Measurements from ENCODE around the gene EZH2.

The EZH2 gene

GRCh38 chr7:148867596-148868377 lies 16.3 kb downstream of the EZH2 start:
- no peak for DNase-seq (ENCODE audit: low spot score)
- TF ChIP-seq CTCF (IDR thresholded peaks at IDR 0.05; ENCODE audit: extremely low read depth, insufficient read depth, missing control alignments), result no peak
- in situ Hi-C loops (cut with MboI; ENCODE audit: low pct_unique_long_range_greater_than_20kb, low sequenced_read_pairs, unreplicated experiment), result no loop called here

- no peak for DNase-seq (ENCODE audit: low spot score)
- TF ChIP-seq CTCF (IDR thresholded peaks at IDR 0.05; ENCODE audit: extremely low read depth, insufficient read depth, missing control alignments), result no peak
- in situ Hi-C loops (cut with MboI; ENCODE audit: low pct_unique_long_range_greater_than_20kb, low sequenced_read_pairs, unreplicated experiment), result no loop called here
Measured at GRCh38 chr7:148866362-148866761, 17.7 kb downstream of the EZH2 start.

- DNase-seq (ENCODE audit: low spot score), result no peak
- in situ Hi-C loops (cut with MboI; ENCODE audit: low pct_unique_long_range_greater_than_20kb, low sequenced_read_pairs, unreplicated experiment), result no loop called here
- no peak for TF ChIP-seq CTCF (IDR thresholded peaks at IDR 0.05; ENCODE audit: extremely low read depth, insufficient read depth, missing control alignments)
Measured at GRCh38 chr7:148865283-148865682, 18.8 kb downstream of the EZH2 start.

GRCh38 chr7:148863324-148863723 lies 20.8 kb downstream of the EZH2 start:
- no peak for TF ChIP-seq CTCF (IDR thresholded peaks at IDR 0.05; ENCODE audit: extremely low read depth, insufficient read depth, missing control alignments)
- in situ Hi-C loops (cut with MboI; ENCODE audit: low pct_unique_long_range_greater_than_20kb, low sequenced_read_pairs, unreplicated experiment), result no loop called here

GRCh38 chr7:148862481-148862880 lies 21.6 kb downstream of the EZH2 start:
- no peak for TF ChIP-seq CTCF (IDR thresholded peaks at IDR 0.05; ENCODE audit: extremely low read depth, insufficient read depth, missing control alignments)

More at GRCh38 chr7:148863324-148863723, 20.8 kb downstream of the EZH2 start:
- DNase-seq (ENCODE audit: low spot score), result no peak

GRCh38 chr7:148858489-148858888 lies 25.6 kb downstream of the EZH2 start:
- in situ Hi-C loops (cut with MboI; ENCODE audit: low pct_unique_long_range_greater_than_20kb, low sequenced_read_pairs, unreplicated experiment), result no loop called here
- no peak for TF ChIP-seq CTCF (IDR thresholded peaks at IDR 0.05; ENCODE audit: extremely low read depth, insufficient read depth, missing control alignments)
- DNase-seq (ENCODE audit: low spot score), result no peak

More at GRCh38 chr7:148862481-148862880, 21.6 kb downstream of the EZH2 start:
- in situ Hi-C loops (cut with MboI; ENCODE audit: low pct_unique_long_range_greater_than_20kb, low sequenced_read_pairs, unreplicated experiment), result no loop called here
- DNase-seq (ENCODE audit: low spot score), result no peak

Data from GM13977 (cell line).